Activated naive CD8-positive, alpha-beta T cell (primary cell): ENCODE results near the gene USP24.
"Not testable (repeated sequence)": the region's sequence is repeated elsewhere in the genome, so short reads cannot be mapped to it uniquely, and the experiment has no call there.

Experiments used
- H3K27ac Mint-ChIP-seq: one replicate; pipeline ENCODE4 v1.8.0; 2021; ENCODE audit warnings: mixed read lengths
- H3K27me3 Mint-ChIP-seq: one replicate; pipeline ENCODE4 v1.8.0; 2021; ENCODE audit warnings: mixed read lengths
- H3K36me3 Mint-ChIP-seq: one replicate; pipeline ENCODE4 v1.8.0; 2021; ENCODE audit warnings: mixed read lengths
- H3K4me1 Mint-ChIP-seq: one replicate; pipeline ENCODE4 v1.8.0; 2021; ENCODE audit warnings: low read depth, mixed read lengths
- H3K4me3 Mint-ChIP-seq: one replicate; pipeline ENCODE4 v1.8.0; 2021; ENCODE audit warnings: mild to moderate bottlenecking, mixed read lengths
- H3K9me3 Mint-ChIP-seq: one replicate; pipeline ENCODE4 v1.8.0; 2021; ENCODE audit warnings: low read depth, mixed read lengths

USP24 gene

DNA sequence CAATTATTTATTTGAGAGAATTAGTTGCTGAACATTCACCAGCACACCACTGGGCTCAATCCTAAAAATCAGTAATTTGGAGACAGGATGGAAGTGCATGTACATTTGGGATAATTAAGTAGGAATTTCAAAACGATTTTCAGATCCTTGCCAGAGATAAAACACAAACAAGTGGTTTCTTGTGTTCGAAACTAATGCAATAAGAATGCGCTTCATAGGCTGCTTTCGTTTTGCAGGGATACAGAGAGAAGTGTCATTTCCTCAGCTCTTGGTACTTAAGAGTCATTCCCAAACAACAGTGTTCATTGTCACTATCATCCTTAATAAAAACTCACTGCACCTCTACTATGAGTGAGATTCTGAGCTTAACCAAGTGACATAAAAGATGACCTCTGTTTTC, 20.6 kb upstream of the USP24 start:
- Mint-ChIP-seq H3K4me3 (no peak overlapping the region), H3K4me1 (no peaks in the 10 kb centered on the region), H3K27ac (no peak overlapping the region), H3K36me3 (no peaks in the 10 kb centered on the region), H3K27me3 (no peaks in the 10 kb centered on the region), H3K9me3 (no peaks in the 10 kb centered on the region)

DNA sequence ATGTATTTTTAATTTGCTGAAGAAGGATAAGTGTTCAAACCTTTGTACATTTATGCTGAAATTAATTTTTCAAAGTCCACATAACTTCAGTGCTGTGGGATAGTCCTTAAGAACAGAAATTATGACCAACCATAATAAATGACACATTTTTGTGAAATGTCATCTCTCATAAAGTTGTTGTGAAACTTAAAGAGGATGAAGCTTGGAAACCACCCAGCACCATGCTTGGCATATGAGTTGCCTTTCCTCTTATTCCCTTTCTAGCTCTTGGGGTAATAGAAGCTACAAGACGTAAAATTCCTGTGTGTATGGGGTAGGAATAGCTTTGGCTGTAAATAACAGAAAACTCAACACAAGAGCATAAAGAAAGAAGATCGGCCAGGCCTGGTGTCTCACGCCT, 18.9 kb upstream of the USP24 start:
- Mint-ChIP-seq H3K27ac (no peak overlapping the region), H3K4me3 (no peak overlapping the region), H3K9me3 (no peaks in the 10 kb centered on the region), H3K27me3 (no peaks in the 10 kb centered on the region), H3K36me3 (no peaks in the 10 kb centered on the region), H3K4me1 (no peaks in the 10 kb centered on the region)

DNA sequence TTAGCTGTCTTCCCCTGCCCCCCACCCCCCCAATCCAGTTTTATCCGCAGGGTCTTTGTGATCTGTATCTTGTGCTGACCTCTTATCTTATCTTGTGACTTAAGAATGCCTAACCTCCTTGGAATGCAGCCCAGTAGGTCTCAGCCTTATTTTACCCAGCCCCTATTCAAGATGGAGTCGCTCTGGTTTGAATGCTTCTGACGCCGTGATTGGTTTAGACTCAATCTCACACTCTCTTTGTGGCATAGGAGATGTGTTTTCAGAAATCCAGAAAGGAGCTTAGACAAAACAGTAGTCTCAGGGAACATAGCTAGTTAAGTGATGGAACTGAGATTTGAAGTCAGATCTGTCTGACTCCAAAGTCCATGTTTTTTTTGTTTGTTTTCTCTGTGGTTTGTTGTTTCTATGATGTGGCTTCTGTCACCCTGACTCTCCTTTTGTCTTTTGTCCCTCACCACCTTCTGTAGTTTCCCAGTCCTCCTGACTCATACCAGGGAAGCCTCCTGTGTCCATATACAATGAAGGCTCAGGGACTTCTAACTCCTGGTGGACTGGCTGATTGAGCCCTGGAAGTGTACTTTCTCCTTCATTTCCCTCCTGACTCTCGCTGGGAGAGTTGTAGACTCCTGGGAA, 18.1 kb upstream of the USP24 start:
- H3K27me3 Mint-ChIP-seq, result no peaks in the 10 kb centered on the region
- H3K9me3 Mint-ChIP-seq, result no peaks in the 10 kb centered on the region
- H3K4me3 Mint-ChIP-seq, result no peak overlapping the region
- no peak overlapping the region for H3K27ac Mint-ChIP-seq
- no peaks in the 10 kb centered on the region for H3K4me1 Mint-ChIP-seq
- H3K36me3 Mint-ChIP-seq, result peaks cover 2% of the 10 kb centered on the region

GRCh38 chr1:55232448-55233144, 17.4 kb upstream of the USP24 start:
- Mint-ChIP-seq H3K4me3 (no peak overlapping the region), H3K27me3 (no peaks in the 10 kb centered on the region), H3K9me3 (no peaks in the 10 kb centered on the region), H3K27ac (no peak overlapping the region), H3K36me3 (peaks cover 2% of the 10 kb centered on the region), H3K4me1 (no peaks in the 10 kb centered on the region)

DNA sequence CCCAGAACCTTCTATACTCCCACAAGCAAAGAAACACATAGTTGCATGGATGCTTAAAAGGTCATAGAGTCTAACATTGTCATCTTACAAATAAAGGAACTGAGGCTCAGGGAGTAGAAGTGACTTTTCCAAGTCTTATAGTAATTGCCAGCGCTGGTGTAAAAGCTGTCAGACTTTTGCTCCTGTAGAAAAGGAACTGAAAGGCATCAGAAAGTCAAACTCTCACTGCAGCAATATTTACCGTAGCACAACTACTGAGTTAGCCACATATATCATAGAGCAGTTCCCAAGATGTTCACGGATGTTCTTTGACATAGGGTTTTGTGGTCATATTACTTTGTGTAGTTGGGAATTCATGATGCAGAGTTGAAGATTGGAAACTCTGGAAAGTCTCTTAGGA, 16.6 kb upstream of the USP24 start:
- Mint-ChIP-seq H3K27ac (no peak overlapping the region), H3K9me3 (no peaks in the 10 kb centered on the region), H3K4me3 (no peak overlapping the region), H3K27me3 (no peaks in the 10 kb centered on the region), H3K4me1 (no peaks in the 10 kb centered on the region), H3K36me3 (peaks cover 2% of the 10 kb centered on the region)

DNA sequence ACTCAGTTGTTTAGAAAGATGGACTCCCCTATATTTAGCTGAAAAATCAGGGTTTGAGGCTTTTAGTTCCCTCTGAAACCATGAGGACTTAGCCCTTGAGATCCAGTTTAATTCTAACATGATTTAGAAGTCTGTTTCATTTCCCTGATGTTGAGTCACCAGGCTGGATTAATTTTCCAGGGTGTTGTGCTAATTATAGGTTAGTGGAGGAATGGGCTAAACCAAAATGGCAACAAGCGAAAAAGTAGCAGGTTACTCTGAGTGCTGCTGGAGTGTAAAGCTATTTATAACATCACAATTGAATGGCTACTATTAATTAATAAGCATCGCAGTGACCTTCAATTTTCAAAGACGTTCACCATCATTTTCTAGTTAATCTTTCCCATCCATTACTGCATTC, 15.5 kb upstream of the USP24 start:
- Mint-ChIP-seq H3K4me1 (no peaks in the 10 kb centered on the region), H3K4me3 (no peak overlapping the region), H3K9me3 (no peaks in the 10 kb centered on the region), H3K27ac (no peak overlapping the region), H3K36me3 (peaks cover 2% of the 10 kb centered on the region), H3K27me3 (no peaks in the 10 kb centered on the region)

GRCh38 chr1:55229726-55230125, 14.6 kb upstream of the USP24 start:
- H3K4me3 Mint-ChIP-seq, H3K27me3 Mint-ChIP-seq, H3K4me1 Mint-ChIP-seq, H3K36me3 Mint-ChIP-seq, H3K27ac Mint-ChIP-seq, H3K9me3 Mint-ChIP-seq: not testable (repeated sequence)

DNA sequence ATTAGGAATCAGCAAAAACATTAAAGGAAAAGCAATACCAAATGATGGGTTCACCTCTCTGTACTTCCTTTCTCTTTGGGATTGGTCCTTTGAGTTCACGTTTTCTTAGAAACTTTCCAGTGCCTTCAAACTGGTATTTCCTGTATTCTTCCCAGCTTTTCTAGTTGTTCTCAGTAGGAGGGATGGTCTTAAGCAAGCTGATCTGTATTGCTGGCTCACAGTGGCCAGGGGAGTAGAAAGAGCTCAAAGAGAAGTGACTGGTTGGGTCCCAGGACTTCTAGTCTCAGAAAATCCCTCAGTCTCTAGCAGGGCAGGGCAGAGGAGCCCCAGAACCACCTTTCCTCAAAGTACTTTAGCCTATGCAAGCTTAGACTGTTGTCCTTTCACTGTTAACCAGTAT, 10.1 kb upstream of the USP24 start:
- no peak overlapping the region for H3K27ac Mint-ChIP-seq
- H3K36me3 Mint-ChIP-seq, result peaks cover 2% of the 10 kb centered on the region
- H3K9me3 Mint-ChIP-seq, result no peaks in the 10 kb centered on the region
- peaks cover 6% of the 10 kb centered on the region for H3K4me1 Mint-ChIP-seq
- no peak overlapping the region for H3K4me3 Mint-ChIP-seq
- no peaks in the 10 kb centered on the region for H3K27me3 Mint-ChIP-seq

- Mint-ChIP-seq H3K27me3 (no peaks in the 10 kb centered on the region), H3K27ac (no peak overlapping the region), H3K36me3 (peaks cover 2% of the 10 kb centered on the region), H3K4me1 (peaks cover 6% of the 10 kb centered on the region), H3K4me3 (no peak overlapping the region), H3K9me3 (no peaks in the 10 kb centered on the region)
These were observed 9.6 kb upstream of the USP24 start for GRCh38 chr1:55224729-55225128.

DNA sequence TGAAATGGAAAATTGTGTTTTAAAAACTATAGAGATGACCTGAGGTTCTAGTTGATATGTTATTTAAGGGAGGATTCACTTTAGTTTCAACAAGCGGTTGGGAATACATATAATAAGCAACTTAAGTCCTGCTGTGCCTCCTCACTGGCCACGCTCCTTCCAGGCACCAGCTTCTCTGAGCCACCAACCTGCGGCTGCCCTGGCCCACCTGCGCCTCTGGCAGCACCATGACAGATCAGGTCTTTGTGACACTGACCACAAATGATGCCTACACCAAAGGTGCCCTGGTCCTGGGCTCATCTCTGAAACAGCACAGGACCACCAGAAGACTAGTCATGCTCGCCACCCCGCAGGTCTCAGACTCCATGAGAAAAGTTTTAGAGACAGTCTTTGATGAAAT, 7.0 kb upstream of the USP24 start:
- Mint-ChIP-seq H3K4me1 (peaks cover 22% of the 10 kb centered on the region), H3K36me3 (no peaks in the 10 kb centered on the region), H3K27me3 (no peaks in the 10 kb centered on the region), H3K9me3 (no peaks in the 10 kb centered on the region), H3K4me3 (no peak overlapping the region), H3K27ac (no peak overlapping the region)

DNA sequence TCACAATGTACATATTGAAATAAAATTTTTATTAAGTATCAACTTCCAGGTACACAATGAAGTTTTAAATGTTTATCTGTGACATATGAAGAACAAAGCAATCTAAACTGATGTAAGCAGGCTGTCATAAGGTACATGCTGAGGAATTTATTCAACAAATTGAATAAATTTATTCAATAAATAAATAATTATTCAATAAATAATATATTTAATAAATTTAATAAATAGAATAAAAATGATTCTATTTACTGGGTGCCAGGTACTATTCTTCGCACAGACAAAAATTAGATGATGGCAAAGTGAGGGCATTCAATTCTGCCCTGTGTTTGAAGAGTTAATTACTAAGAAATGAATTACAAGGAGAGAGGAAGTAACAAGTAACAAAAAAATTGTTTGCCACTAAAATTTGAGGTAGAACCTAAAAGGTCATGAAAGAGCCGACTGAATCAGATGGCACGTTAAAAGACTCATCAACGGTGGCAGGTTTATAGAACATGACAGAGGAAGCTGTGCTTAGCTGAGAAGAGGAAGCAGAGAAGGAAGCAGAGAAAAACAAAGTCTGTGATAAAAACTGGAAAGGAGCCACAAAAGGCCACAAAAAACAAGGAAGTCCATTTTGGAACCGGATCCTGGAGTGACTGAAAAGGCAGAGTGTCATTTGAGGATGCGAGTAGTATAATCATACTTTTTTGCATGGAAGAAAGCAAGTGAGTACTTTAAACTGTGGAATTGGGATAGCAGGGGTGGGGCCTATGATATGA, 2.2 kb upstream of the USP24 start:
- peak overlapping the region; percentile 95 for H3K27ac Mint-ChIP-seq
- H3K36me3 Mint-ChIP-seq, result no peaks in the 10 kb centered on the region
- H3K4me3 Mint-ChIP-seq, result peak overlapping the region; percentile 84
- H3K4me1 Mint-ChIP-seq, result peaks cover 52% of the 10 kb centered on the region
- H3K27me3 Mint-ChIP-seq, result no peaks in the 10 kb centered on the region
- H3K9me3 Mint-ChIP-seq, result no peaks in the 10 kb centered on the region

GRCh38 chr1:55216096-55216495, 932 bp upstream of the USP24 start:
- no peaks in the 10 kb centered on the region for H3K27me3 Mint-ChIP-seq
- no peaks in the 10 kb centered on the region for H3K36me3 Mint-ChIP-seq
- H3K4me3 Mint-ChIP-seq, result peak overlapping the region; percentile 98
- H3K9me3 Mint-ChIP-seq, result no peaks in the 10 kb centered on the region
- peaks cover 64% of the 10 kb centered on the region for H3K4me1 Mint-ChIP-seq
- H3K27ac Mint-ChIP-seq, result peak overlapping the region; percentile 100

DNA sequence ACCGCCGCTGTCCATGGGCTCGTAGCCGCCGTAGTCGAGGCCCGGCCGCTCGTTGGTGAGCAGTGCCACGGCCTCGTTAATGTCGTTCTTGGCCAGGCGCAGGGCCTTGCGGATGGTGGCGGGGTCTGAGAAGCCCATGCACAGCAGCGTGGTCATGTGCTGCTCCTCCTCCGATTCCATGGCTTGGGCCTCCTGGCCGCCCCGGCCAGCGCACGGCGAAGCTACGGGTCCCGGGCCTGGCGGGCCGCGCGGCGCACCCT, 300 bp downstream of the USP24 start:
- Mint-ChIP-seq H3K27ac (no peak overlapping the region), H3K4me1 (peaks cover 71% of the 10 kb centered on the region), H3K36me3 (no peaks in the 10 kb centered on the region), H3K9me3 (no peaks in the 10 kb centered on the region), H3K4me3 (peak overlapping the region; percentile 89), H3K27me3 (no peaks in the 10 kb centered on the region)

DNA sequence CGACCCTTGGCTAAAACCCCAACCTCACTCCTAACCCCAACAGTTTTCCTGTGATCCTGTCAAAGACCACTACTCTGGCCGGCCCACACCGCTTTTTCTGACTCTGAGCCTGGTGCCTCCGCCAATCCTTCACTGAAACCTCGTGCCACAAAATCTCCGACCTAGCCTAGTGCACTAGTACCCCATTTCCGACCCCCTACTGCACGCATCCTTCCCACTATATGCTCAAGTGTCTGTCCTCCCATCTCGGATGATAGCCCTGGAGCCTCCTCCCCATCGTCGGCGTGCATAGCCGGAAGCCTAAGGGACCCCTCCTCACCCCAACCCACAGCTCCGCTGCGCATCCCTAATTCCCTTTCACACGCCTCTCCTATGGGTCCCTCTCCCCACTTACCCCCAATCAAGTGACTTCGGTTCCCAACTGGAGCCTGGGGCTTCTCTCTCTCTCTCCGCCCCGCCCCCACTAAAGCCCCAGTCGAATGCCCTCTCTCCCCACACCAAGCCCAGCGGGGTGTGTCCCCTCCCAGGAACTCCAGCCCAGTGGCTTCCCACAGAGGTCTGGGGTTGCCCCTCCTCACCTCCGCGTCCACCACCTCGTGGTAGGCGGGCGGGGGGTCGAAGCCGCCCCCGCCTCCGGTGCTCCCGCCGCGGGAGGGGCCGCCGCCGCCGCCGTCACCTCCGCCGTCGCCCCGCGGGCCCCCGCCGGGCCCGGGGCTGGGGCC, 791 bp downstream of the USP24 start:
- peak overlapping the region; percentile 89 for H3K4me3 Mint-ChIP-seq
- H3K27me3 Mint-ChIP-seq, result no peaks in the 10 kb centered on the region
- H3K9me3 Mint-ChIP-seq, result no peaks in the 10 kb centered on the region
- no peaks in the 10 kb centered on the region for H3K36me3 Mint-ChIP-seq
- peaks cover 76% of the 10 kb centered on the region for H3K4me1 Mint-ChIP-seq
- peak overlapping the region; percentile 91 for H3K27ac Mint-ChIP-seq

DNA sequence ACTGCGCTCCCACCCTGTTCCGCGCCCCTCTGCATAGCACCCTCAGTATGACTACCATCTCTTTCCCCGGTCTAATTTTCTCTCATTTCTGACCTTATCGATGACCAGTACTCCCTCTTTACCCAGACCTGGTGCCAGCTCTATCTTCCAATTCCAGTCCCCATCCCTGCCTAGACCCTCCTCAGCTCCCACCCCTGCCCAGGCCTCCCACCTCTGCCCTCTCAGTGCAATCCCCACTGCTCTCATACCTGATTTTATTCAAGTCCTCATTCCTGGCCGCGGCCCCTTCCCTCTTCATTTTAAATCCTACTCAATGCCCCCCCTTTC, 1.3 kb downstream of the USP24 start:
- H3K9me3 Mint-ChIP-seq, result no peaks in the 10 kb centered on the region
- H3K27me3 Mint-ChIP-seq, result no peaks in the 10 kb centered on the region
- peak overlapping the region; percentile 89 for H3K4me3 Mint-ChIP-seq
- peaks cover 76% of the 10 kb centered on the region for H3K4me1 Mint-ChIP-seq
- H3K36me3 Mint-ChIP-seq, result no peaks in the 10 kb centered on the region
- peak overlapping the region; percentile 91 for H3K27ac Mint-ChIP-seq
